ENCODE measurements around the gene SHC2.

DNA sequence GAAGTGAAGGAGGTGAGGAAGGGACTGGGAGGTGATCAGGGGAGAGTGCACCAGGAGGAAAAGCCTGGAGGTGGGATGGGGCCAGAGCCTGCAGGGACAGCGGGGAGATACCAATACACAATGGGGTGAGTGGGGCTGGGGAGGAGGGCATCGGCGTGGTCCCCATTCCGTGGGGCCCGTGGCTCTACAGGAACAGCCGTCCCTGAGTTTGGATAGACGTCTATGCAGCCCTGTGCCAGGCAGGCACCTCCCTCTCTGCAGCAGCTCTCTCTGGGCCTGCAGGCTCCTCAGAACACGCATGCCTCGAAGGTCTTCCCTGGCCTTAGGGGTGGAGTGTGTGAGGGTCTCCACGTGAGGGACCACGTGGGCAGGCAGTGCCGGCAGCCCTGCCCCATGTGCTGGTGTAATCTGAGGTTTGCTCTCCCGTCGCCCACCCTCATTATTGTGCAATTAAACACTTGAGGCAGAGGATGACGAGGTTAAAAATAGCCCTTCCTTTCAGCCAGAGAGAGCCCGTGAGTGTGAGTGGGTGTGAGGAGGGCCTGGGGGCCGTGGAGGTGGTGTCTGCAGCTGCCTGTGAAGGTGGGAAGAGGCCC lies 68.4 kb downstream of the SHC2 start:
- TF ChIP-seq SP1 (IDR thresholded peaks at IDR 0.05) (no peak), TARDBP (IDR thresholded peaks at IDR 0.05) (no peak), FOXM1 (IDR thresholded peaks at IDR 0.05; ENCODE audit: borderline replicate concordance) (no peak), NFRKB (IDR thresholded peaks at IDR 0.05) (no peak), ARNT (IDR thresholded peaks at IDR 0.05) (no peak), SUZ12 (IDR thresholded peaks at IDR 0.05) (no peak), HDGF (IDR thresholded peaks at IDR 0.05; ENCODE audit: borderline replicate concordance) (no peak), FOXA1 (IDR thresholded peaks at IDR 0.05) (no peak), BHLHE40 (IDR thresholded peaks at IDR 0.05; ENCODE audit: borderline replicate concordance) (no peak), ELF4 (IDR thresholded peaks at IDR 0.05) (no peak), LEF1 (IDR thresholded peaks at IDR 0.05; ENCODE audit: borderline replicate concordance) (no peak), L3MBTL2 (conservative IDR thresholded peaks at IDR 0.05) (no peak)
- TF ChIP-seq, protein P1, sequence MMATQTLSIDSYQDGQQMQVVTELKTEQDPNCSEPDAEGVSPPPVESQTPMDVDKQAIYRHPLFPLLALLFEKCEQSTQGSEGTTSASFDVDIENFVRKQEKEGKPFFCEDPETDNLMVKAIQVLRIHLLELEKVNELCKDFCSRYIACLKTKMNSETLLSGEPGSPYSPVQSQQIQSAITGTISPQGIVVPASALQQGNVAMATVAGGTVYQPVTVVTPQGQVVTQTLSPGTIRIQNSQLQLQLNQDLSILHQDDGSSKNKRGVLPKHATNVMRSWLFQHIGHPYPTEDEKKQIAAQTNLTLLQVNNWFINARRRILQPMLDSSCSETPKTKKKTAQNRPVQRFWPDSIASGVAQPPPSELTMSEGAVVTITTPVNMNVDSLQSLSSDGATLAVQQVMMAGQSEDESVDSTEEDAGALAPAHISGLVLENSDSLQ (IDR thresholded peaks at IDR 0.05) = no peak
